GM19395 (cell line): Measurements from ENCODE around the gene MDFIC.

Source experiments
- ATAC-seq: cut with Tn5 transposase; IDR thresholded peaks from one replicate; pipeline ENCODE4 v1.9.1; 2021; ENCODE audit warnings: mild to moderate bottlenecking, moderate library complexity; ENCODE audit not compliant: unreplicated experiment

The MDFIC gene

GRCh38 chr7:115034515-115034914, 112.6 kb downstream of the MDFIC start:
- ATAC-seq = no peak

GRCh38 chr7:115037128-115037802, 115.4 kb downstream of the MDFIC start:
- peak; percentile 53 for ATAC-seq

- ATAC-seq = no peak
Measured at GRCh38 chr7:115038158-115038557, 116.3 kb downstream of the MDFIC start.

GRCh38 chr7:115040057-115040456, 118.2 kb downstream of the MDFIC start:
- no peak for ATAC-seq

- ATAC-seq = no peak
Measured at GRCh38 chr7:115040495-115040894, 118.6 kb downstream of the MDFIC start.

GRCh38 chr7:115042596-115042995, 120.7 kb downstream of the MDFIC start:
- no peak for ATAC-seq

GRCh38 chr7:115043605-115044004, 121.7 kb downstream of the MDFIC start:
- no peak for ATAC-seq

- no peak for ATAC-seq
Measured at GRCh38 chr7:115044224-115044623, 122.3 kb downstream of the MDFIC start.

- no peak for ATAC-seq
Measured at GRCh38 chr7:115047958-115048720, 126.2 kb downstream of the MDFIC start.

- no peak for ATAC-seq
Measured at GRCh38 chr7:115052706-115053105, 130.8 kb downstream of the MDFIC start.

GRCh38 chr7:115054478-115055065, 132.7 kb downstream of the MDFIC start:
- ATAC-seq = no peak

- ATAC-seq = no peak
Measured at GRCh38 chr7:115056019-115056418, 134.1 kb downstream of the MDFIC start.

GRCh38 chr7:115058726-115059125, 136.8 kb downstream of the MDFIC start:
- ATAC-seq = no peak

- no peak for ATAC-seq
Measured at GRCh38 chr7:115059321-115059720, 137.4 kb downstream of the MDFIC start.

- peak; percentile 81 for ATAC-seq
Measured at GRCh38 chr7:115060095-115060870, 138.4 kb downstream of the MDFIC start.

GRCh38 chr7:115066050-115066449, 144.2 kb downstream of the MDFIC start:
- ATAC-seq = peak; percentile 67

GRCh38 chr7:115066634-115067033, 144.7 kb downstream of the MDFIC start:
- ATAC-seq = peak; percentile 68

GRCh38 chr7:115068220-115068619, 146.3 kb downstream of the MDFIC start:
- no peak for ATAC-seq
